T follicular helper cell (primary cell): ENCODE results near the gene MITD1.
A peak's percentile ranks its signal among the peaks of the same experiment; 100 is the strongest.
"Not testable (repeated sequence)": the region's sequence is repeated elsewhere in the genome, so short reads cannot be mapped to it uniquely, and the experiment has no call there.

Experiments used
- DNase-seq: peaks from one replicate; pipeline ENCODE4 v3.0.0-alpha.2; 2020; ENCODE audit warnings: low read depth
- total RNA-seq, 2 experiments: gene quantifications; one replicate each; lab custom pipeline; 2026; lab: John Stamatoyannopoulos, UW

The MITD1 gene
- 45.8 to 58.5 reads per million in 2 experiments for total RNA-seq

- peak; percentile 89 for DNase-seq
Measured at GRCh38 chr2:99180755-99181623, at the start of gene MITD1, which contains the start of gene MRPL30. TSS of gene MITD1 (minus strand) at chr2:99181058. CDS start at chr2:99180981, 77 bp downstream. TSS of gene MRPL30 (plus strand) at chr2:99181184. CDS start at chr2:99186204, 5,020 bp downstream.

GRCh38 chr2:99217929-99218501 lies 37.2 kb upstream of the MITD1 start:
- DNase-seq, result no peak

GRCh38 chr2:99216096-99216495 lies 35.2 kb upstream of the MITD1 start:
- DNase-seq, result no peak

- no peak for DNase-seq
Measured at GRCh38 chr2:99205491-99205890, 24.6 kb upstream of the MITD1 start.

GRCh38 chr2:99201959-99202678 lies 21.3 kb upstream of the MITD1 start:
- no peak for DNase-seq

GRCh38 chr2:99200076-99200800 lies 19.4 kb upstream of the MITD1 start:
- DNase-seq, result no peak

- no peak for DNase-seq
Measured at GRCh38 chr2:99198103-99198841, 17.4 kb upstream of the MITD1 start.

- DNase-seq, result not testable (repeated sequence)
Measured at GRCh38 chr2:99192364-99192763, 11.5 kb upstream of the MITD1 start.

- DNase-seq, result no peak
Measured at GRCh38 chr2:99190548-99190947, 9.7 kb upstream of the MITD1 start.

- no peak for DNase-seq
Measured at GRCh38 chr2:99188357-99188756, 7.5 kb upstream of the MITD1 start.

- DNase-seq, result no peak
Measured at GRCh38 chr2:99187011-99187410, 6.2 kb upstream of the MITD1 start.

- no peak for DNase-seq
Measured at GRCh38 chr2:99184811-99185210, 4.0 kb upstream of the MITD1 start.

- DNase-seq, result no peak
Measured at GRCh38 chr2:99183025-99183424, 2.2 kb upstream of the MITD1 start.

GRCh38 chr2:99181624-99182000 lies 754 bp upstream of the MITD1 start:
- DNase-seq, result no peak

- no peak for DNase-seq
Measured at GRCh38 chr2:99171377-99172140, 9.3 kb downstream of the MITD1 start.

GRCh38 chr2:99169534-99169933 lies 11.3 kb downstream of the MITD1 start:
- DNase-seq, result no peak

GRCh38 chr2:99166218-99166617 lies 14.6 kb downstream of the MITD1 start:
- DNase-seq, result no peak

GRCh38 chr2:99159594-99159993 lies 21.3 kb downstream of the MITD1 start:
- DNase-seq, result no peak

GRCh38 chr2:99158599-99158998 lies 22.3 kb downstream of the MITD1 start:
- no peak for DNase-seq

GRCh38 chr2:99156891-99157290 lies 24.0 kb downstream of the MITD1 start:
- no peak for DNase-seq
